NCI-H82 (cell line): ENCODE results near the gene MTMR10.

Experiments used
- DNase-seq: peaks from one replicate; lab custom pipeline; 2025; lab: John Stamatoyannopoulos, UW

The MTMR10 gene

GRCh38 chr15:30954674-30955073 is 36.8 kb downstream of the MTMR10 start:
- no peak for DNase-seq

DNA sequence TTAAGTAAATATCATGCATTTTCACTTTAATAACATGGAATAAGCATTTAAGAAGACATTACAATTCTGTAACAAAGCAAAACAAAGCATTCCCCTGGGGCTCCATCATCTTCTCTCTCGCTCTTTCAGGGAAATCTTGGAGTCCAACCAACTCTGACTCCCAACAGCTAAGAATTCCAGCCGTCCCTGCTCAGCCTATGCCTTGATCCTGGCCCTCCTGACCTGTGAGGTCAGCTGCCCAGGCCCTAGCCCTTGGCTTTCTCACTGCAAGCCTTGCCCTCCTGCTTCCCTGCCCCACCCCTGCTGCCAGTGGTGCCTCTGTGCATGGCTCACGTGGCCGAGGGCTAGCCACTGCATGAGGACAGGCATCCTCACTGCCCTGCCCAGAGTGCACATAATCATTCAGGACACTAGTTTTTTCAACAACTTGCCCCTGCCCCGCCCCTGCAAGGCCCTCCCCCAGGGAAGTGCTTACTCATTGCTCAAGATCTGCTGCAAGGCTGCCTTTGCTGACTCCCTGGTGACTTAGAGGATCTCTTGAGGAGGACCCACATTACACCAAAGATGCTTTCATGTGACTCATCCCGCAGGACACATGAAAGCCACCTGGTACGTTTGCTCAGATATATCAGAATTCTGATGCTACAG is 37.6 kb downstream of the MTMR10 start:
- no peak for DNase-seq

GRCh38 chr15:30953183-30953582 is 38.2 kb downstream of the MTMR10 start:
- DNase-seq = no peak

GRCh38 chr15:30943654-30944335 is 47.6 kb downstream of the MTMR10 start:
- DNase-seq = no peak

DNA sequence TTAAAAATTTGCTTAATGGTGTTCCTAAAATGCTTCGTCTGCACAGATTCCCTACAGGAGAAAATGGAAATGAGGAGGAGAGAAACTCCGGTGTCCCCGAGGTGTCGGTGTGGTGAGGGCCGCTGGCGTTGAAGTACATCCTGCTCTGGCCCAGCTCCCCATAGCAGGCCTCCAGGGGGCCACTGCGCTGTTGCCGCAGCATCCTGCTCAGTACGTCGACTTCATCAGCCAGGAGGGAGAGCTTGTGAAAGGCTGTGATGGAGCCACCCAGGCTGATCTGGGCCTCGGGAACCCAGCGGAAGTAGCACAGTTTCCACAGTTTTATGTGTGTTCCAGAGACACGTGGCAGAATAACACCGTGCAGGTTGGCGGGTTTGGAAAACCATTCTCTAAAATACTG is 49.9 kb downstream of the MTMR10 start:
- DNase-seq = no peak

- DNase-seq = no peak
These were observed 51.1 kb downstream of the MTMR10 start for GRCh38 chr15:30940359-30940758.

- no peak for DNase-seq
These were observed 52.3 kb downstream of the MTMR10 start for GRCh38 chr15:30939161-30939560.

DNA sequence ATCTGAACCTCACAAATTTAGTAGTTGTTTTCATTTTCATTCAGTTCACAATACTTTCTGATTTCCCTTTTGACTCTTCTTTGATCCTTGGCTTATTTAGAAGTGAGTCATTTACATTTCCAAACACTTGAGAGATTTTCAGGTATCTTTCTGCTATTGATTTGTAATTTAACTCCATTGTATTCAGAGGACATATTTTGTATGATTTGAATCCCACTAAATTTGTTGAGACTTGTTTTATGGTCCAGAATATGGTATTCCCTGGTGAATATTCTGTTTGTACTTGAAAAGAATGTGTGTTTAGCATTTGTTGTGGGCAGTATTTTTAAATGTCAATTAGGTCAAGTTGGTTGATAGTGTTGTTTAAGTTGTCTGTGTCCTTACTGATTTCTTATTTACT is 58.1 kb downstream of the MTMR10 start:
- DNase-seq = no peak

DNA sequence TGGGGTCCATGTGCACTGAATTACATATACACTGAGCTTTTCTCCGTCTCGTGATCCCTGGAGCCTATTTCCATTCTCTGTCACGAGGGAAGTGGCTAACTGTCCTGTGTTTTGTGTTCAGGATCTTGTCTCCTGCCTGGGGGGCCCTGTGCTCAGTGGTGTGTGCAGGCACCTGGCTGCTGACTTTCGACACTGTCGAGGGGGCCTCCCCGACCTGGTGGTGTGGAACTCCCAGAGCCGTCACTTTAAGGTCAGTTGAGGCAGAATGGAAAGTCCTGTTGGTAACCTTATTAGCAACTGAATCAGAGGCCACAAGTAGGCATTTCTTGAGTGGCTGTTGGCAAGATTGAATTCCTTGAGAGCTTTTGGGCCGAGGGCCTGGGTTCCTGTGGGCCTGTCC is 61.0 kb downstream of the MTMR10 start:
- no peak for DNase-seq

DNA sequence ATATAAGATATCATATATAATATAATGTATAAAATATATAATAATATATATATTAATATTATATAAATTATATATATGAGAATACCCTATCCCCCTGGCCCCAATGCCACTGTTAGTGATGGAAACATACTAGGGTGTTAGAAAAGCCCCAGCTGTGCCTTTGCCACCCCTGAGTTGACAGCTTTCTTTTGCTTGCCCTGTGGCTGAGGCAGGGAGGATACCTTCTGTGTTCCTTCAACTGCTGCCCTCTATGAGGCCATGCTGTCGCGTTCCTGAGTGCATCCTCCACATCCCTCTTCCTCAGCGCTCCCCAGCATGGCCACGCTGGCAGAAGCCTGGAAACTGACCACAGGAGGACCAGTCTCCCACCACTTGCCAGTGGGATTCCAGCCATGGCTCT is 61.4 kb downstream of the MTMR10 start:
- DNase-seq = peak; percentile 9

DNA sequence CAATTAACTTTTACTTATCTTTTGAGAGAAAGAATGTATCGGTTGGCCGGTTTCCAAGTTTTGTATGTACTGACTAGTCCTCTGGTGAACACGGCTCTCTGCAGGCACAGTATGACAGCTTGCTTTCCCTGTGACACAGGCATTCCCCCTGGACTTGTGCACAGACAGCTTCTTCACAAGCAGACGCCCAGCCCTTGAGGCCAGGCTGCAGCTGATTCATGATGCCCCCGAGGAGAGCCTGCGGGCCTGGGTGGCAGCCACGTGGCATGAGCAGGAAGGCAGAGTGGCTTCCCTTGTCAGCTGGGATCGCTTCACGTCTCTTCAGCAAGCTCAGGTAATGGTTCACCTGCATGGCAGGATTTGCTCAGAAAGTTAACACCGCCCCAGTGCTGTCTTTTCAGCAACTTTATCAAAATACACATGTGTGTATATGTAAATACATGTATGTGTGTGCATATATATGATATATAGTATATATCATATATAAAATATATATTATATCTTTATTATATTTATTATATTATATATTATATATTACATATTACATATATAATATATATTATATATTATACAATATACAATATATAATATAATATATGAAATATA is 62.3 kb downstream of the MTMR10 start:
- peak; percentile 9 for DNase-seq

- no peak for DNase-seq
These were observed 63.4 kb downstream of the MTMR10 start for GRCh38 chr15:30928076-30928475.

GRCh38 chr15:30927148-30927761 is 64.2 kb downstream of the MTMR10 start:
- no peak for DNase-seq

GRCh38 chr15:30926161-30926560 is 65.3 kb downstream of the MTMR10 start:
- DNase-seq = no peak

DNA sequence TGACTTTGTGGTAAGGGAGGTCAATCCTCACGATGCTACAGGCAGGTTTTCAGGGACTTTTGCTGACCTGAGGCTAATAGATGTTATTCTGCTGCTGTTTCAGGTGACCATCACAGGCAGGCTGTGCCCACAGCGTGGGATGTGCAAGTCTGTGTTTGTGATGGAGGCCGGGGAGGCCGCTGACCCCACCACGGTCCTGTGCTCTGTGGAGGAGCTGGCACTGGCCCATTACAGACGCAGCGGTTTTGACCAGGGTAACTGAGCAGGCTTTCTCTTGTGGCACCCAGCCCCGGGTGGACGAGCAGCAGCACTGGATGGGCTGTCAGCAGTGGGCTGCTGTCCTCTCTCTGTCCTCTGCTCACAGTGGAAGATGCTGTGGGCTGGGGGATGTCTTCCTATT is 65.7 kb downstream of the MTMR10 start:
- DNase-seq = no peak

DNA sequence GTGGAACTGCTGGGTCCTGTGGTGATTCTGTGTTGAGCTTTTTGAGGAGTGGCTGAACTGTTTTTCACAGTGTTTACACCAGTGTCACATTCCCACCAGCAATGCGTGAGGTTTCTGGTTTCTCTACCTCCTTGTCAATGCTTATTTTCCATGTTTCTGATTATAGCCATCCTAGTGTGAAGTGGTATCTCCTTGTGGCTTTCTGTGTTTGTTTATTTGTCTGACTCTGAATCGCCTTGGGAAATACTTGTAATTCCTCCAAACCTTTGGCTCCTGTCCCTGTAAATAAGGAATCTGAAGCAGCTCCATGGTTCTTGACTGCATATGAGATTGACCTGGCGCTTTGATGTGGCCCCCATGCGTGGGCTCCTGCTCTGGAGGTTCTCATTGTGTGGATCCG is 67.1 kb downstream of the MTMR10 start:
- DNase-seq = no peak

DNA sequence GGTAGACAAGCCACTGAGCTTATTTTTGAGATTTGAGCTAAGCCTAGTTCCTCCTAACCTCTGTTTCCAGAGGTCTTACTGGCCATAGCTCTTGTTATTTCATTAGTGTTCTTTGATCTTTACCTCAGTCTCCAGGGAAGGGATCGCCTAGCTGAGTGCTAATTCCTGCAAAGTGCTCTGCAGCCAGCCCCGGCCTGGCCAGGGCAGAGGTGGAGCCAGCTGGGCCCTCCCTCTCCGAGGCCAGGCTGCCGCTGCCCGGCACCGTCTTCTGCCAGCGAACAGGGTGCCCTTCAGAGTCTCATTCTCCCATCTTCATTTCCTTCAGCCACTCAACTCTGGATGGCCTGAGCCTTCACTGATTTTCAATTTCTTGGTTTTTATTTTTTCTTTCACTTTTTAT is 68.0 kb downstream of the MTMR10 start:
- DNase-seq = no peak

GRCh38 chr15:30922480-30923311 is 68.7 kb downstream of the MTMR10 start:
- DNase-seq = no peak

DNA sequence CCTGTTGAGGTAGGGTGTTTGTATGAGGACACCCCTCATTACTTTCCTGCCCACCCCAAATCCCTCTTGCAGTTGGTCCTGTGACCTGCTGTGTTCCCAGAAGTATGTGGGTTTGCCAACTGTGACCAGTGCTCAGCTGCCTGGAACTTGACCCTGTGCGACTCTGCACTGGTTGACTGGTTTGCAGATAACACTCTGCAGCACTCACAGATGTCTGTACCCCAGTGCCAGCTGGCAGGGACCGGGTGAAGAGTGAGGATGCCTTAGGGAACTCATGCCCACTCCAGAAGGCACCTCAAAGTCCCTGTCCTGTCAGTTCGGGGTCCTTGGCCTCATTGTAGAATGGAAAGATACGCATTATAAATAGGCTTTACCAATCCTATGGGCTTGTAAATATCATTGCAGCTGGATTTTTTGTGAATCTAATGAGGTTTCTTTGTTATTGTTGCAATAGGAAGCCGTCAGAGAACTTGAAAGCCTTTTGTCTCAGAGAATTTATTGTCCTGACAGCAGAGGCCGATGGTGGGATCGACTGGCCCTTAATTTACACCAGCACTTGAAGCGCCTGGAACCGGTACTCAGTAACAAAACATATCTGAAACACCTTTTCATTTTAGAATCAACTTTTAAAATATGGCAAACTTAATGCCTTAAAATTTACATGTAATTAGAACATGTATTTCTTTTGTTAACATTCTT is 69.5 kb downstream of the MTMR10 start:
- no peak for DNase-seq

GRCh38 chr15:30921106-30921505 is 70.3 kb downstream of the MTMR10 start:
- DNase-seq = no peak

GRCh38 chr15:30919877-30920550 is 71.4 kb downstream of the MTMR10 start:
- no peak for DNase-seq
